ENCODE results near the gene DELE1.

Gene DELE1

DNA sequence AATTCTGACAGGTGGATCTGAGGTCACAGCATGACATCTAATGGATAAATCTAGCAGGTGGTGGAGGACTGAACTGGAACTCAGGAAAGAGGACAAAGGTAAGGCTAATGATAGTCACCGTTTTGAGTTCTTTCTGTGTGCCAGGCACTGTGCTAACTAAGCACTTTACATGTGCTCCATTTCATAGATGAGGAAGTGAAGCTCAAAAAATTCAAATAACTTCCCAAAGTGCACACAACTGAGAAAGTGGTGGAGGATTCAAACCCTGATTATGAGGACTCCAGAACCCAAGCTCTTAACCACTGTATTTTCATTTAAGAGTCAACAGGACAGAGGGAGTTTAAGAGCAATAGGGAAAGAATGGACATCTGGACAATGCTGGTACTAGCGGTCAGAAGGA is 7.1 kb upstream of the DELE1 start:
- H3K4me3 ChIP-seq (ENCODE audit: low read depth, low read length): no peak overlapping the region
- no peak for DNase-seq (ENCODE audit: low read depth)
- TF ChIP-seq, protein P1, sequence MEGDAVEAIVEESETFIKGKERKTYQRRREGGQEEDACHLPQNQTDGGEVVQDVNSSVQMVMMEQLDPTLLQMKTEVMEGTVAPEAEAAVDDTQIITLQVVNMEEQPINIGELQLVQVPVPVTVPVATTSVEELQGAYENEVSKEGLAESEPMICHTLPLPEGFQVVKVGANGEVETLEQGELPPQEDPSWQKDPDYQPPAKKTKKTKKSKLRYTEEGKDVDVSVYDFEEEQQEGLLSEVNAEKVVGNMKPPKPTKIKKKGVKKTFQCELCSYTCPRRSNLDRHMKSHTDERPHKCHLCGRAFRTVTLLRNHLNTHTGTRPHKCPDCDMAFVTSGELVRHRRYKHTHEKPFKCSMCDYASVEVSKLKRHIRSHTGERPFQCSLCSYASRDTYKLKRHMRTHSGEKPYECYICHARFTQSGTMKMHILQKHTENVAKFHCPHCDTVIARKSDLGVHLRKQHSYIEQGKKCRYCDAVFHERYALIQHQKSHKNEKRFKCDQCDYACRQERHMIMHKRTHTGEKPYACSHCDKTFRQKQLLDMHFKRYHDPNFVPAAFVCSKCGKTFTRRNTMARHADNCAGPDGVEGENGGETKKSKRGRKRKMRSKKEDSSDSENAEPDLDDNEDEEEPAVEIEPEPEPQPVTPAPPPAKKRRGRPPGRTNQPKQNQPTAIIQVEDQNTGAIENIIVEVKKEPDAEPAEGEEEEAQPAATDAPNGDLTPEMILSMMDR (conservative IDR thresholded peaks at IDR 0.05; ENCODE audit: low read depth, low read length): no peak

DNA sequence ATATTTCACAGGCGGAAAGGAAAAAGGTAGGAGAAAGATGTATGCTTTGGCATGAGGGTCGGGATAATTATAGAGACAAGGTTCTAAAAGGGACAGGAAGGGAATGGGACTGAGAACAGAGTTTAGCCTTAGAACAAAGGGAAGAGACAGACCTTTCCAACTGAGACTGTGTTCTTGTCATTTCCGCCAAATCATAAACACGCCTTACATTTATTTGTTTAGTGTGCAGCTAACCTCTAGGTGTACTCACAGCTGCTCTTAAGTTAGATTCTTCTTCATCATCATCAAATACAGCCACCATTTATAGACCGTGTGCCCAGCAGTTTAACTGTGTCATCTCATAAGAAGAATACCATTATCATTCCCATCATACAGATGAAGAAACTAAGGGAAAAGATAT is 5.9 kb upstream of the DELE1 start:
- DNase-seq (ENCODE audit: low read depth): no peak
- TF ChIP-seq, protein P1 (conservative IDR thresholded peaks at IDR 0.05; ENCODE audit: low read depth, low read length): no peak
- no peak overlapping the region for H3K4me3 ChIP-seq (ENCODE audit: low read depth, low read length)

DNA sequence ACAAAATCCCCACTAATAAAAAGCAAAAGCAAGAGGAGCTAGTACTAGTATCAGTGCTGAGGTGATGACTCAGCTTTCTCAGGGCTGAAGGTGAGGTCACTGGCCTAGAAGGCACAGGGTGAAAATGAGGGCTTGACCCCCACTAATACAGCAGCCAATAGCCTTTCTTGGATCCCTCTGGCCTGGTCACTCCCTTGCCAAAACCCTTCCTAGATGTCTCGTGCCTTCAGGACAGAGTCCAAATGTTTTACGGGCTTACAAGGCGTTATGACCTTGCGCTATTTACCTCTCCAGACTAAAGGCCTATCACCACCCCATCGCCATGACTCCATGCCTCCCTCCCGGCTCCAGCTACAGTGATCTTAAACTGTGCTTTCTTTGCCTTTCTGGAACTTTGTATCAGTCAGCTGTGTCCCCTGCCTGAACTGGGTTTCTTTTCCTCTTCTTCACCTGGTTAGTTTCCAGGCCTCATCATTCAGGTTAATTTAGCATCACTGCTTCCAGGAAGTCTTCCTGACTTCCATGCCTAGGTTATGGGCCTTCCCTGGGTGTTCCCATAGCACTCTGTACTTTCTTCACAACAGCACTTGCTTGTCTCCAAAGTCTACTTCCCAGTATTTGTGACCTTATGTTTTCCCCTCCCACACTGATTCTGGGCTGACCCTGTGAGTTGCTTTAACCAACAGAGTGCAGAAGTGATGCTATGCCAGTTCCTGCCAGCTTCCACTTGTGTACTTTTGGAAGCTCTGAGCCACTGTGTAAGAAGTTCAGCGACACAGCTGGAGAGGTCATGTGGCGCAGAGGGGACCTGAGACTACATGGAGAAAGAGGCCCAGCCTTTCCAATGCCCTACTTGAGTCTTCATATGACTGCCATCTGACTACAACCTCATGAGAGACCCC is 4.2 kb upstream of the DELE1 start:
- DNase-seq (ENCODE audit: low read depth): no peak
- H3K4me3 ChIP-seq (ENCODE audit: low read depth, low read length): no peak overlapping the region
- TF ChIP-seq, protein P1 (conservative IDR thresholded peaks at IDR 0.05; ENCODE audit: low read depth, low read length): no peak

DNA sequence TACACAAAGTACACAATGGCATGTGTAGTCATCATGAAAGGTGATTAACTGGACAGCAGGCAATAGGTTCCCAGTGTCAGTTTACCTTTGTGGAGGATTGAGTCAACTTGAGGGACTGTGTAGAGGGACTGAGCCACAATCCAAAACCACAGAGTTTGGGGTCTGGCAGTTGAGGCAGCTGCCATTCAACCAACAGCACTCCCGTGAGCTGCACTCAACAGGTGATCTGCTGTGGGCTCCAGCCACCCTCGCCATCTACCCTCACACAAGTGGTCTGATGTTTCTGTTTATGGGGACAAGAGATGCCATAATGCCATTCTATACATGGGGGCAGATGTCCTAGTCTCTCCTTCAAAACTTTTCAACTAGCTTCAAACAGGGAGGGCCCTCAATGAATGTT is 2.9 kb upstream of the DELE1 start:
- TF ChIP-seq, protein P1 (conservative IDR thresholded peaks at IDR 0.05; ENCODE audit: low read depth, low read length): no peak
- no peak for DNase-seq (ENCODE audit: low read depth)
- no peak overlapping the region for H3K4me3 ChIP-seq (ENCODE audit: low read depth, low read length)

DNA sequence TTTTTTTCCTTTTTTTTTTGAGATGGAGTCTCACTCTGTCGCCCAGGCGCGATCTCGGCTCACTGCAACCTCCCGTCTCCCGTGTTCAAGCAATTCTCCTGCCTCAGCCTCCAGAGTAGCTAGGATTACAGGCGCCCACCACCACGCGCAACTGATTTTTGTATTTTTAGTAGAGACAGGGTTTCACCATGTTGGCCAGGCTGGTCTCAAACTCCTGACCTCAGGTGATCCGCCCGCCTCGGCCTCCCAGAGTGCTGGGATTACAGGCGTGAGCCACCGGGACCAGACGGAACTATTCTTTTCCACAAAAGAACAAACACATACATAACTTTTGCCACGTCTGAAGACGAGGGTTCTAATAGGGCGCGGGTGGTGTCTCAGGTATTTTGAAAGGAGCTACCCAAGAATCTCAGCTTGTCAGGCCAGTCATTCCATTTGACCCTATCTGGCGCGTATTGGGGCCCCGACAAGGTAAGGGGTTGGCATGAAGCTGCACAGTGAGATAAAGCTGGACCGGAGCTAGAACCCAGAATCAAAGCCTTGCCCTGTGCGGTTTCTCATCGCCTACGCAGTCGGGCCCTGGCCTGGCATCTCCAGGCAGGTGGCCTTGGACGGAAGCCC is 734 bp upstream of the DELE1 start:
- peak overlapping the region; percentile 92 for H3K4me3 ChIP-seq (ENCODE audit: low read depth, low read length)

DNA sequence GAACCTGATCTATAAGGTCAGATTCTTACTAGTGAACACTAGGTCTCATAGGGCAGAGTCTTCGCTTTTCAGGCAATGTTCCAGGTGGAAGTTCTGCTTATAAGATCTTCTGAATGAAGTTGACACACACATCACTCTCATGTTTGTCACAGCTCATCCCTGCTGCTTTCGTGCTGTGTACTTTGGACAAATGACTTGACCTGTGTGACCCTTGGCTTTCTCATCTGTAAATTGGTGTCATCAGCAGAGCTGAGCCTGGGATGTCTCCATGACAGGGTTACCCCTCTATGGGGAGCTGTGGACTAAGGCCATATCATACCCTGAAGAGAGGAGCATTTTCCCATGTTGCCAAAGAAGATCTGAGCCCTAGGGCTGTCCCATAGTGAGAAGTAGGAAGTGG is 2.8 kb downstream of the DELE1 start:
- no peak overlapping the region for H3K4me3 ChIP-seq (ENCODE audit: low read depth, low read length)
- no peak for DNase-seq (ENCODE audit: low read depth)
- TF ChIP-seq, protein P1 (conservative IDR thresholded peaks at IDR 0.05; ENCODE audit: low read depth, low read length): no peak

More for the DNA sequence above, 734 bp upstream of the DELE1 start:
- peak; percentile 12 for DNase-seq (ENCODE audit: low read depth)

DNA sequence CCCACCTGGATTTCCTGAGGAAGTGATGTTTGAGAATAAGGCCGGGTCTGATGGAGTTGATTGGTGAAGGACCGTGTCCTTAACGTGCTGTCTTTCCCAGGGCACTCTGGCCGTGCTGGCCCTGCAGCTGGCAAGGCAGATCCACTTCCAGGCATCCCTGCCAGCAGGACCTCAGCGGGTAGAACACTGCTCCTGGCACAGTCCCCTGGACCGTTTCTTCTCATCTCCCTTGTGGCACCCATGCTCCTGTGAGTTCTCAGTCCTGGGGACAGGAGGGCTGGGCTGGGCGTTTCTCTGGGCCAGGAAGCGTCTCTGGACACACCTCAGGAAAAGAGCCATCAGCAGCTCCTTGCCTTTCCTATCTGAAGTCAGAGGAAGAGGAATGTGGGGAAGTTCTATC is 4.4 kb downstream of the DELE1 start:
- TF ChIP-seq, protein P1 (conservative IDR thresholded peaks at IDR 0.05; ENCODE audit: low read depth, low read length): no peak
- no peak overlapping the region for H3K4me3 ChIP-seq (ENCODE audit: low read depth, low read length)
- no peak for DNase-seq (ENCODE audit: low read depth)

All from choroid plexus epithelial cell (primary cell).